GM12878 (cell line): Measurements from ENCODE around the gene SLC3A2. TPM values are rescaled to one million over a fixed set of nuclear protein-coding genes. Genes with fewer than 3 reads are reported as not detected.

Source experiments
- ATAC-seq: fragments of 200-7000 bp; cut with Tn5 transposase; 3 replicates; pipeline ENCODE4 v1.9.1; 2020; ENCODE audit warnings: mild to moderate bottlenecking, moderate library complexity
- BruUV-seq: library from RNA; stranded (reverse); fragments of 400-500 nt; replicated peaks from 2 replicates; lab custom pipeline; 2021; lab: Mats Ljungman, UMichigan
- CTCF ChIA-PET: fragments of 300-600 bp; sonication (Branson Sonifier 250); formaldehyde crosslinking; extraction: SDS; loops from one replicate; lab custom pipeline; 2021; ENCODE audit warnings: inconsistent platforms; lab: Yijun Ruan, JAX
- POLR2A ChIA-PET: fragments of 350-600 bp; formaldehyde crosslinking; extraction: SDS; loops from one replicate; lab custom pipeline; 2021; ENCODE audit warnings: inconsistent platforms; lab: Charles Lee
- RAD21 ChIA-PET: fragments of 300-600 bp; sonication (Branson Sonifier 250); formaldehyde crosslinking; loops from one replicate; lab custom pipeline; 2023; ENCODE audit warnings: antibody characterized with exemption; ENCODE audit not compliant: unreplicated experiment; lab: Charles Lee
- SMC1A ChIA-PET: fragments of 300-600 bp; sonication (Branson Sonifier 250); formaldehyde crosslinking; loops from one replicate; lab custom pipeline; 2023; ENCODE audit not compliant: unreplicated experiment, uncharacterized antibody; lab: Charles Lee
- DNase-seq: peaks from one replicate; pipeline ENCODE4 v3.0.0-alpha.2; 2011; ENCODE audit warnings: low read depth, low spot score
- FAIRE-seq: peaks from 3 replicates; lab custom pipeline; 2011; peaks lifted over from hg19 to GRCh38; lab: Jason Lieb, UNC
- H2AFZ ChIP-seq: 2 replicates; pipeline ENCODE4 v1.6.0; 2011; ENCODE audit warnings: low read depth, low read length, control low read depth; ENCODE audit not compliant: control insufficient read depth
- H3K27ac ChIP-seq: 2 replicates; pipeline ENCODE4 v1.5.1; 2011; ENCODE audit warnings: control low read depth; ENCODE audit not compliant: control insufficient read depth, insufficient read depth
- H3K27me3 ChIP-seq, 2 experiments: replicated peaks in 1 of 2; 2 replicates each; pipeline versions ENCODE4 v1.6.0 to v1.6.1; 2011; ENCODE audit warnings: low read length in 1 of 2; ENCODE audit not compliant: control insufficient read depth in 2 of 2, insufficient read depth in 2 of 2
- H3K36me3 ChIP-seq, 2 experiments: 2 replicates each; pipeline ENCODE4 v1.5.1; 2011; ENCODE audit warnings: low read length in 1 of 2; ENCODE audit not compliant: control insufficient read depth in 2 of 2, insufficient read depth in 2 of 2
- H3K4me1 ChIP-seq: 2 replicates; pipeline ENCODE4 v1.6.1; 2011; ENCODE audit warnings: mild to moderate bottlenecking, low read length, moderate library complexity, mixed read lengths; ENCODE audit not compliant: control insufficient read depth, insufficient read depth
- H3K4me2 ChIP-seq: 2 replicates; pipeline ENCODE4 v1.6.0; 2011; ENCODE audit warnings: control low read depth; ENCODE audit not compliant: control insufficient read depth, insufficient read depth
- H3K4me3 ChIP-seq: fragments of 200-600 bp; sonication (generic); 2 replicates; pipeline ENCODE4 v1.5.1; 2016
- H3K79me2 ChIP-seq: 2 replicates; pipeline ENCODE4 v1.6.0; 2011; ENCODE audit warnings: low read length; ENCODE audit not compliant: control insufficient read depth, insufficient read depth
- H3K9ac ChIP-seq: 2 replicates; pipeline ENCODE4 v1.8.0; 2011; ENCODE audit warnings: low read length, control low read depth, mixed read lengths; ENCODE audit not compliant: control insufficient read depth, insufficient read depth
- H3K9me3 ChIP-seq: replicated peaks from 3 replicates; pipeline ENCODE4 v1.5.1; 2011; ENCODE audit warnings: mild to moderate bottlenecking, low read length; ENCODE audit not compliant: control insufficient read depth, insufficient read depth
- H4K20me1 ChIP-seq: 2 replicates; pipeline ENCODE4 v1.6.0; 2011; ENCODE audit not compliant: control insufficient read depth, insufficient read depth
- CEBPZ ChIP-seq: fragments of 150-350 bp; IDR thresholded peaks from 2 replicates; pipeline ENCODE4 v1.6.1; 2016; ENCODE audit warnings: low read depth, low read length
- EP300 ChIP-seq, 2 experiments: fragments of 150-350 bp in 1 of 2; IDR thresholded peaks; 2 replicates each; pipeline ENCODE4 v1.6.1; 2011 to 2012; ENCODE audit warnings: low read depth in 2 of 2, low read length in 2 of 2, borderline replicate concordance in 1 of 2, improper control_type of control experiment in 1 of 2, inconsistent platforms in 1 of 2; ENCODE audit not compliant: control insufficient read depth in 1 of 2
- MEF2B ChIP-seq: fragments of 450-650 bp; IDR thresholded peaks from 2 replicates; pipeline ENCODE4 v1.6.1; 2018; ENCODE audit warnings: mild to moderate bottlenecking, moderate library complexity; ENCODE audit not compliant: partially characterized antibody, poor library complexity, severe bottlenecking
- POLR2AphosphoS5 ChIP-seq: IDR thresholded peaks from 2 replicates; pipeline ENCODE4 v1.6.1; 2011; ENCODE audit warnings: mild to moderate bottlenecking, low read length, inconsistent platforms
- SUZ12 ChIP-seq: fragments of 200-600 bp; sonication (generic); IDR thresholded peaks from one replicate; pipeline ENCODE4 v1.6.1; 2018; ENCODE audit warnings: antibody characterized with exemption, mild to moderate bottlenecking; ENCODE audit not compliant: unreplicated experiment
- ZSCAN29 ChIP-seq: fragments of 450-650 bp; IDR thresholded peaks from 2 replicates; pipeline ENCODE4 v1.6.1; 2017; ENCODE audit warnings: mild to moderate bottlenecking, moderate library complexity
- WGBS: methylation state at CpG from one replicate; pipeline ENCODE4 v1.1.6; 2016; ENCODE audit warnings: low lambda C conversion rate; ENCODE audit not compliant: insufficient replicate concordance, insufficient coverage; ENCODE audit errors: missing lambda C conversion rate; 5-methylcytosine and 5-hydroxymethylcytosine counted together
- in situ Hi-C: fragments of 300-500 bp; cut with MboI; formaldehyde crosslinking; loops from 9 replicates; pipeline ENCODE4 v1.14.3; 2018; ENCODE audit warnings: mixed read lengths
- intact Hi-C: fragments of 100-400 bp; cut with micrococcal nuclease; formaldehyde crosslinking; loops from one replicate; pipeline ENCODE4 v1.14.2; 2022; ENCODE audit not compliant: unreplicated experiment
- polyA plus RNA-seq, 11 experiments: library from polyadenylated mRNA; depleted of rRNA in 4 of 11; unstranded in 6 of 11; stranded (reverse) in 5 of 11; fragments of >200 nt; fragmentation: Nextera tagmentation in 4 of 11; fragmentation: Illumina TruSeq in 1 of 11; extraction: Ambion mirVana in 4 of 11; extraction: Trizol in 1 of 11; gene quantifications; 1 replicate in 1 of 11; 2 replicates in 10 of 11; pipeline versions ENCODE4 v1.2.1 to v1.2.3, GENCODE V29; 2011 to 2016; ENCODE audit warnings: inconsistent platforms in 2 of 11, missing spikeins in 2 of 11, low read depth in 1 of 11
- total RNA-seq, 4 experiments: library from RNA; depleted of rRNA in 3 of 4; stranded (reverse); fragments of >200 nt in 3 of 4; fragmentation: Illumina TruSeq in 1 of 4; extraction: Trizol in 1 of 4; gene quantifications; 2 replicates each; pipeline versions ENCODE4 v1.2.1 to v1.2.3, GENCODE V29; 2013 to 2021

Gene SLC3A2
- total and polyA plus RNA-seq, 10 of the 15 experiments (the other 5 are each of a cell fraction or from before 2014, with no cell fraction given): 6.9 to 158 (median 106) TPM

- Histone ChIP-seq H3K4me1 (peaks cover 19% of the 10 kb centered on the region), H3K9me3 (no peaks in the 10 kb centered on the region), H4K20me1 (no peaks in the 10 kb centered on the region), H3K4me3 (no peak overlapping the region), H3K27ac (no peak overlapping the region), H3K4me2 (no peak overlapping the region), H2AFZ (no peak overlapping the region), H3K27me3 (peaks cover 12 to 22% of the 10 kb centered on the region in 2 experiments), H3K79me2 (no peaks in the 10 kb centered on the region), H3K9ac (no peak overlapping the region), H3K36me3 (no peaks in the 10 kb centered on the region)
- no peak for FAIRE-seq
- CTCF ChIA-PET: interaction anchor here (2.0 kb wide), 1 partner anchor 98 kb away, joined by 5 read pairs; no protein-coding TSS in a partner anchor
- BruUV-seq: no TSS peak
- WGBS: 25% methylated on average over 61 of the region's 71 CpGs
- in situ Hi-C loops (no loop called here), intact Hi-C loops (no loop called here)
- ATAC-seq: no peak
- DNase-seq: no peak
- POLR2A ChIA-PET: interaction anchor here (0.5 kb wide), 1 partner anchor 845 kb away, joined by 3 read pairs; no protein-coding TSS in a partner anchor
- RAD21 ChIA-PET: no interaction called here
- TF ChIP-seq POLR2AphosphoS5 (no peak), ZSCAN29 (peak; percentile 88), SUZ12 (peak; percentile 51)
- SMC1A ChIA-PET: no interaction called here
These were observed 45.3 kb downstream of the SLC3A2 start for GRCh38 chr11:62925745-62926679.

- ChIA-PET POLR2A (no interaction called here), CTCF (interaction anchor here (0.7 to 2.0 kb wide), 2 partner anchors 18 to 97 kb away, joined by 3 to 5 read pairs; no protein-coding TSS in a partner anchor), RAD21 (no interaction called here), SMC1A (no interaction called here)
- in situ Hi-C loops (no loop called here), intact Hi-C loops (no loop called here)
- no peak overlapping the region for H3K27ac ChIP-seq
- H3K4me1 ChIP-seq: peaks cover 19% of the 10 kb centered on the region
- no peaks in the 10 kb centered on the region for H4K20me1 ChIP-seq
- WGBS: 26% methylated on average over 46 of the region's 53 CpGs
- no peak overlapping the region for H3K9ac ChIP-seq
- H2AFZ ChIP-seq: no peak overlapping the region
- no peaks in the 10 kb centered on the region for H3K9me3 ChIP-seq
- peaks cover 12 to 22% of the 10 kb centered on the region in 2 experiments for H3K27me3 ChIP-seq
- FAIRE-seq (no peak), ATAC-seq (no peak), DNase-seq (no peak)
- no peaks in the 10 kb centered on the region for H3K36me3 ChIP-seq
- TF ChIP-seq MEF2B: no peak
- TF ChIP-seq EP300 (IDR thresholded peaks at IDR 0.05; ENCODE audit: borderline replicate concordance in 1 of 2, control insufficient read depth in 1 of 2, low read depth in 2 of 2, low read length in 2 of 2): no peak
- TF ChIP-seq SUZ12: peak; percentile 46
- no peak for TF ChIP-seq CEBPZ
- no peaks in the 10 kb centered on the region for H3K79me2 ChIP-seq
- H3K4me2 ChIP-seq: no peak overlapping the region
- no TSS peak for BruUV-seq
- no peak overlapping the region for H3K4me3 ChIP-seq
These were observed 46.2 kb downstream of the SLC3A2 start for GRCh38 chr11:62926680-62927455.
